Measurements from ENCODE around the gene ALLC. TPM values are rescaled to one million over a fixed set of nuclear protein-coding genes. Genes with fewer than 3 reads are reported as not detected.

The ALLC gene
- total RNA-seq, 1 experiment from 2014 or later, result not detected

- ChIA-PET CTCF (no interaction called here), POLR2A (no interaction called here)
- no peaks in the 10 kb centered on the region for H3K9me3 Mint-ChIP-seq (ENCODE audit: unreplicated experiment)
- H3K27ac Mint-ChIP-seq (ENCODE audit: unreplicated experiment), result peak overlapping the region; percentile 62
- BruUV-seq (replicated peaks), result no TSS peak
- Histone ChIP-seq H3K27me3 (replicated peaks; ENCODE audit: control insufficient read depth, insufficient read depth, low read length) (no peaks in the 10 kb centered on the region), H3K9me3 (no peaks in the 10 kb centered on the region), H3K4me3 (ENCODE audit: low read depth, low read length) (no peak overlapping the region), H3K4me1 (peaks cover 21% of the 10 kb centered on the region), H3K36me3 (ENCODE audit: control insufficient read depth, insufficient read depth, low read length) (no peaks in the 10 kb centered on the region)
- no peak for DNase-seq
- peaks cover 21% of the 10 kb centered on the region for H3K4me1 Mint-ChIP-seq (ENCODE audit: low read depth, unreplicated experiment)
- H3K27me3 Mint-ChIP-seq (ENCODE audit: insufficient read depth, unreplicated experiment), result no peaks in the 10 kb centered on the region
- H3K36me3 Mint-ChIP-seq (ENCODE audit: insufficient read depth, unreplicated experiment), result peaks cover 5% of the 10 kb centered on the region
- TF ChIP-seq, protein P1, sequence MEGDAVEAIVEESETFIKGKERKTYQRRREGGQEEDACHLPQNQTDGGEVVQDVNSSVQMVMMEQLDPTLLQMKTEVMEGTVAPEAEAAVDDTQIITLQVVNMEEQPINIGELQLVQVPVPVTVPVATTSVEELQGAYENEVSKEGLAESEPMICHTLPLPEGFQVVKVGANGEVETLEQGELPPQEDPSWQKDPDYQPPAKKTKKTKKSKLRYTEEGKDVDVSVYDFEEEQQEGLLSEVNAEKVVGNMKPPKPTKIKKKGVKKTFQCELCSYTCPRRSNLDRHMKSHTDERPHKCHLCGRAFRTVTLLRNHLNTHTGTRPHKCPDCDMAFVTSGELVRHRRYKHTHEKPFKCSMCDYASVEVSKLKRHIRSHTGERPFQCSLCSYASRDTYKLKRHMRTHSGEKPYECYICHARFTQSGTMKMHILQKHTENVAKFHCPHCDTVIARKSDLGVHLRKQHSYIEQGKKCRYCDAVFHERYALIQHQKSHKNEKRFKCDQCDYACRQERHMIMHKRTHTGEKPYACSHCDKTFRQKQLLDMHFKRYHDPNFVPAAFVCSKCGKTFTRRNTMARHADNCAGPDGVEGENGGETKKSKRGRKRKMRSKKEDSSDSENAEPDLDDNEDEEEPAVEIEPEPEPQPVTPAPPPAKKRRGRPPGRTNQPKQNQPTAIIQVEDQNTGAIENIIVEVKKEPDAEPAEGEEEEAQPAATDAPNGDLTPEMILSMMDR (IDR thresholded peaks at IDR 0.05; ENCODE audit: insufficient read depth in 1 of 2, low read depth in 1 of 2, low read length in 1 of 2, severe bottlenecking in 1 of 2, unreplicated experiment in 1 of 2), result no peak
- no peak overlapping the region for H3K4me3 Mint-ChIP-seq (ENCODE audit: unreplicated experiment)
- intact Hi-C loops (cut with micrococcal nuclease; ENCODE audit: unreplicated experiment), result loop anchor here (1.0 kb wide), 3 partner anchors 25 to 110 kb away; partner anchors contain the start of gene RNASEH1
Measured at GRCh38 chr2:3646446-3646845, 11.6 kb upstream of the ALLC start.

GRCh38 chr2:3647246-3647645 lies 10.8 kb upstream of the ALLC start:
- peaks cover 21% of the 10 kb centered on the region for H3K4me1 Mint-ChIP-seq (ENCODE audit: low read depth, unreplicated experiment)
- intact Hi-C loops (cut with micrococcal nuclease; ENCODE audit: unreplicated experiment), result no loop called here
- BruUV-seq (replicated peaks), result no TSS peak

GRCh38 chr2:3647831-3648651 lies 10.0 kb upstream of the ALLC start:
- no peak for DNase-seq
- Histone ChIP-seq H3K9me3 (no peaks in the 10 kb centered on the region), H3K4me3 (ENCODE audit: low read depth, low read length) (no peak overlapping the region), H3K36me3 (ENCODE audit: control insufficient read depth, insufficient read depth, low read length) (no peaks in the 10 kb centered on the region), H3K4me1 (peaks cover 25% of the 10 kb centered on the region), H3K27me3 (replicated peaks; ENCODE audit: control insufficient read depth, insufficient read depth, low read length) (no peaks in the 10 kb centered on the region)
- Mint-ChIP-seq H3K9me3 (ENCODE audit: unreplicated experiment) (no peaks in the 10 kb centered on the region), H3K4me3 (ENCODE audit: unreplicated experiment) (no peak overlapping the region), H3K4me1 (ENCODE audit: low read depth, unreplicated experiment) (peaks cover 21% of the 10 kb centered on the region), H3K36me3 (ENCODE audit: insufficient read depth, unreplicated experiment) (no peaks in the 10 kb centered on the region), H3K27me3 (ENCODE audit: insufficient read depth, unreplicated experiment) (no peaks in the 10 kb centered on the region), H3K27ac (ENCODE audit: unreplicated experiment) (no peak overlapping the region)
- BruUV-seq (replicated peaks), result no TSS peak
- ChIA-PET POLR2A (no interaction called here), CTCF (no interaction called here)
- intact Hi-C loops (cut with micrococcal nuclease; ENCODE audit: unreplicated experiment), result no loop called here
- TF ChIP-seq, protein P1 (IDR thresholded peaks at IDR 0.05; ENCODE audit: insufficient read depth in 1 of 2, low read depth in 1 of 2, low read length in 1 of 2, severe bottlenecking in 1 of 2, unreplicated experiment in 1 of 2), result no peak

More at GRCh38 chr2:3647246-3647645, 10.8 kb upstream of the ALLC start:
- H3K4me1 ChIP-seq, result peaks cover 24% of the 10 kb centered on the region
- DNase-seq, result no peak
- Mint-ChIP-seq H3K36me3 (ENCODE audit: insufficient read depth, unreplicated experiment) (peaks cover 5% of the 10 kb centered on the region), H3K27me3 (ENCODE audit: insufficient read depth, unreplicated experiment) (no peaks in the 10 kb centered on the region), H3K9me3 (ENCODE audit: unreplicated experiment) (no peaks in the 10 kb centered on the region), H3K4me3 (ENCODE audit: unreplicated experiment) (no peak overlapping the region), H3K27ac (ENCODE audit: unreplicated experiment) (no peak overlapping the region)
- H3K9me3 ChIP-seq, result no peaks in the 10 kb centered on the region
- ChIA-PET CTCF (no interaction called here), POLR2A (no interaction called here)
- H3K4me3 ChIP-seq (ENCODE audit: low read depth, low read length), result no peak overlapping the region
- H3K27me3 ChIP-seq (replicated peaks; ENCODE audit: control insufficient read depth, insufficient read depth, low read length), result no peaks in the 10 kb centered on the region
- TF ChIP-seq, protein P1 (IDR thresholded peaks at IDR 0.05; ENCODE audit: insufficient read depth in 1 of 2, low read depth in 1 of 2, low read length in 1 of 2, severe bottlenecking in 1 of 2, unreplicated experiment in 1 of 2), result no peak
- no peaks in the 10 kb centered on the region for H3K36me3 ChIP-seq (ENCODE audit: control insufficient read depth, insufficient read depth, low read length)

All from Caco-2 (cell line).